ENCODE measurements around the gene SYK.

DNA sequence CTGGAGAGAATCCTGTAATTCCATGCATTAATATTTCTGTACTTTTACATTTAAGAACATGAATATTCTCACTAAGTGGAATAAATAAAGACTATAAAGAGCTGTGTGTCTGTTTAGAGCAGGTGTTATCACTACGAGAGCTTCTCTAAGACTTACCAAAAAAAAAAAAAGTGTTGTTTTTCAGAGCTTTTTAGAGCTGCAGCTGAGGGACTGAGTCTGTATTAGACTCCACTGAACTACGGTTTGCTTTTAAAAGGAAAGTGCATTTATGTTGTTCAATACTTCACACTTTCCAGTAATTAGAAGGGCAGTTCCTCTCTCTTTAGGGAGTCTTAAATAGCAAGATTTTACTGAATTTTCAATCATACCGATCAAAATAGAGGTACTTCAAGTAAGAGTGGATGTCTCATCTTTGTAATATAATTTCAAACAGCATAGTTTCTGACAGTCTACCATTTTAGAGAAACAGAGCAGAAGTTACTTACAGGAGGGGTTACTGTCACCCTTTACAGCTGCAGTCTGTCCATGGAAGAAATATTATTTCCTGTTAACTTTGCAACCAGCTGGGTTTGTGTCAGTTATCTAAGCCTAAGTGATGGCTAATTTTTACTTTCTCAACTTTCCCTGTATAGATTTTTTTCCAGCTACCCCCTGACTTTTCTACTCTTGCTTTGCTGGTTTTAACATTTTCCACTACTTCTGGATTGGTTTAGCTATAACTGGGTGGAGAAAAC is 2.4 kb downstream of the SYK start:
- TF ChIP-seq POLR2A (IDR thresholded peaks at IDR 0.05): no peak
- TF ChIP-seq, protein P1, sequence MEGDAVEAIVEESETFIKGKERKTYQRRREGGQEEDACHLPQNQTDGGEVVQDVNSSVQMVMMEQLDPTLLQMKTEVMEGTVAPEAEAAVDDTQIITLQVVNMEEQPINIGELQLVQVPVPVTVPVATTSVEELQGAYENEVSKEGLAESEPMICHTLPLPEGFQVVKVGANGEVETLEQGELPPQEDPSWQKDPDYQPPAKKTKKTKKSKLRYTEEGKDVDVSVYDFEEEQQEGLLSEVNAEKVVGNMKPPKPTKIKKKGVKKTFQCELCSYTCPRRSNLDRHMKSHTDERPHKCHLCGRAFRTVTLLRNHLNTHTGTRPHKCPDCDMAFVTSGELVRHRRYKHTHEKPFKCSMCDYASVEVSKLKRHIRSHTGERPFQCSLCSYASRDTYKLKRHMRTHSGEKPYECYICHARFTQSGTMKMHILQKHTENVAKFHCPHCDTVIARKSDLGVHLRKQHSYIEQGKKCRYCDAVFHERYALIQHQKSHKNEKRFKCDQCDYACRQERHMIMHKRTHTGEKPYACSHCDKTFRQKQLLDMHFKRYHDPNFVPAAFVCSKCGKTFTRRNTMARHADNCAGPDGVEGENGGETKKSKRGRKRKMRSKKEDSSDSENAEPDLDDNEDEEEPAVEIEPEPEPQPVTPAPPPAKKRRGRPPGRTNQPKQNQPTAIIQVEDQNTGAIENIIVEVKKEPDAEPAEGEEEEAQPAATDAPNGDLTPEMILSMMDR (IDR thresholded peaks at IDR 0.05): no peak
